AG09319 (cell line): ENCODE data around the gene PACS2.
"Not testable (repeated sequence)": the region's sequence is repeated elsewhere in the genome, so short reads cannot be mapped to it uniquely, and the experiment has no call there.

Experiments used
- DNase-seq: peaks from one replicate; pipeline ENCODE4 v3.0.0-alpha.2; 2010; ENCODE audit warnings: low read depth; ENCODE audit errors: extremely low read depth
- CTCF ChIP-seq: IDR thresholded peaks from 2 replicates; pipeline ENCODE4 v1.5.1; 2011; ENCODE audit warnings: low read depth, mild to moderate bottlenecking, inconsistent platforms, low read length, moderate library complexity

Gene PACS2

GRCh38 chr14:105282098-105282725, 32.3 kb upstream of the PACS2 start:
- DNase-seq: no peak
- no peak for TF ChIP-seq CTCF

- no peak for DNase-seq
- no peak for TF ChIP-seq CTCF
These were observed 31.5 kb upstream of the PACS2 start for GRCh38 chr14:105283028-105283427.

GRCh38 chr14:105283899-105284298, 30.6 kb upstream of the PACS2 start:
- DNase-seq: no peak

GRCh38 chr14:105285174-105285573, 29.4 kb upstream of the PACS2 start:
- TF ChIP-seq CTCF: no peak
- DNase-seq: no peak

More at GRCh38 chr14:105283899-105284298, 30.6 kb upstream of the PACS2 start:
- no peak for TF ChIP-seq CTCF

- no peak for TF ChIP-seq CTCF
- DNase-seq: no peak
These were observed 27.8 kb upstream of the PACS2 start for GRCh38 chr14:105286759-105287144.

GRCh38 chr14:105287249-105288102, 27.1 kb upstream of the PACS2 start:
- no peak for TF ChIP-seq CTCF
- no peak for DNase-seq

GRCh38 chr14:105288936-105289335, 25.6 kb upstream of the PACS2 start:
- not testable (repeated sequence) for DNase-seq
